ENCODE data around the gene SPC25.

Gene SPC25

DNA sequence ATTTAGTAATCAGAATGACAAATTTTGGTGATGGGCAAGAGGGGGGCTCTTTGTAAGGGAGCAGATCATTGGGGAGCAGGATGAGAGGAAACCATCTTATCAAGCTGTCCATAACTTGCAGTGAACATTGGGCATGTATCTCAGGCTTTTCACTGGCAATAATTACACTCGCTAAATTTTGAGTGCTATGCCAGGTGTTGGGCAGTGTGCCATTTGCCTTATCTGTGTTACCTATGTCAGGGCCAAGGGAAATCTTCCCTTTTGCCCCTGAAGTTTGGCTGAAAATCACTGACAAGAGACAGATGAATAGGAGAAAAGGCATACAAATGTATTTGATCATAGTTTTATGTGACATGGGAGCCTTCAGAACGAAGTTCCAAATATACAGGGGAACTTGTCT, 48.8 kb downstream of the SPC25 start:
- no peak for DNase-seq (ENCODE audit: low spot score)

GRCh38 chr2:168835969-168836368, 54.3 kb downstream of the SPC25 start:
- DNase-seq (ENCODE audit: low spot score) = no peak

GRCh38 chr2:168831662-168832061, 58.6 kb downstream of the SPC25 start:
- no peak for DNase-seq (ENCODE audit: low spot score)

GRCh38 chr2:168830958-168831357, 59.3 kb downstream of the SPC25 start:
- no peak for DNase-seq (ENCODE audit: low spot score)

- DNase-seq (ENCODE audit: low spot score) = no peak
Observed at GRCh38 chr2:168825126-168825525, 65.1 kb downstream of the SPC25 start.

DNA sequence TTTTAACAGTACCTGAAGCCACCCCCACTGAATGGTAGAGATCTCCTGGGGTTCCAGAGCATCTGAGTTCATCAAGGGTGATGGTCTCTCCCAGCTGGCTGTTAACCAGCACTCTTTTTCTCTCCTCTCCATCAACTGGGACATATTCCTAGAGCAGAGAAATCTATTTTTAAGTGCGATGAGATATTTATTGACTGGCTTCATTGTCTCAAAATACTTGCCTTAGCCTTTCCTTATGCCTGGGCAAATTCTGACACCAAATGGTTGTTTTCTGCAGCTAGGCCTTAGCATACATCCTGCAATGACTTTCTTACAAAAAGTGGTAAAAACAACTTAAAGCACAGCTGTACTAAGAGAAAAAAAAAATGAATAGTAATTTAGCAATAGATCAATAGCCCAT, 68.2 kb downstream of the SPC25 start:
- DNase-seq (ENCODE audit: low spot score) = no peak

DNA sequence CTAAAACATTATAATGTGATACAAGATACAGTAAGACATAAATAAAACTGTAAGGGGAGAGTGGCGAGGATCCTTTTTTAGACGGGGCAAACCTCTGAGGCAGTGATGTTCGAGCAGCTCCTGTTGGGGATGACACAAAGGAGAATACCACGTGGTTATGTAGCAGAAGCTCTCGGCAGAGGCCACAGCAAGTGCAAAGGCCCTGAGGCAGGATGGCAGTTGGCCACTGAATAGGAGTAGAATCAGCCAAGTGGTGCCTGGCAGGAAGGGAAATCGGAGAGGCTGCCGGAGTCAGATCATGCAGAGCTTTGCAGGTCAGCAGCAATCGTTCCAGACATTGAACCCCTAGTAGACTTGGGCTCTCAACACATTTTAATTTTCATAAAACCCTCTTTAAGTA, 68.7 kb downstream of the SPC25 start:
- no peak for DNase-seq (ENCODE audit: low spot score)
